GM19023 (cell line): ENCODE results near the gene MRPS25.
"Not testable (repeated sequence)": the region's sequence is repeated elsewhere in the genome, so short reads cannot be mapped to it uniquely, and the experiment has no call there.

Experiments
- ATAC-seq: cut with Tn5 transposase; IDR thresholded peaks from one replicate; pipeline ENCODE4 v1.9.1; 2021; ENCODE audit warnings: mild to moderate bottlenecking, moderate library complexity; ENCODE audit not compliant: unreplicated experiment

Gene MRPS25

GRCh38 chr3:15044326-15044725 lies 20.8 kb downstream of the MRPS25 start:
- no peak for ATAC-seq

GRCh38 chr3:15043408-15044171 lies 21.5 kb downstream of the MRPS25 start:
- ATAC-seq = no peak

DNA sequence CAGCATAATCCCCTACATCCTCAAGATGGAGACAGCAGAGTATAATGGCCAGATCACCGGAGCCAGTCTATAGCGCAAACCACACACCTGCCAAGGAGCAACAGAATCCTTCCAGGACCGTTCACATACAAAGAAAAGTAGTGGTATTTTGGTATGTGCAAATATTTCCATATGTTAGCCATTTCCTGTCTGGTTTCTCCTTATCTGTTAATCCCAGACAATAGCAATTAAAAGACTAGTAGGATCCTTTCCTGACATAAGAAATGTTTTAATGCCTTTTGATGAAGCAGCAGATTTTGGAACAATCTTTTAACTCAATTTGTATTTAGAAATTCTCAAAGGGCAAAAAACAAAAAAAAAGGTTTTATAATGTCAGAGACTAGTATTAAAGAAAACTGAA lies 22.2 kb downstream of the MRPS25 start:
- no peak for ATAC-seq

- no peak for ATAC-seq
Observed at GRCh38 chr3:15041950-15042349, 23.2 kb downstream of the MRPS25 start.

- no peak for ATAC-seq
Observed at GRCh38 chr3:15040844-15041243, 24.3 kb downstream of the MRPS25 start.

- no peak for ATAC-seq
Observed at GRCh38 chr3:15038306-15038705, 26.8 kb downstream of the MRPS25 start.

- no peak for ATAC-seq
Observed at GRCh38 chr3:15033103-15033502, 32.0 kb downstream of the MRPS25 start.

- ATAC-seq = no peak
Observed at GRCh38 chr3:15032650-15033049, 32.5 kb downstream of the MRPS25 start.

DNA sequence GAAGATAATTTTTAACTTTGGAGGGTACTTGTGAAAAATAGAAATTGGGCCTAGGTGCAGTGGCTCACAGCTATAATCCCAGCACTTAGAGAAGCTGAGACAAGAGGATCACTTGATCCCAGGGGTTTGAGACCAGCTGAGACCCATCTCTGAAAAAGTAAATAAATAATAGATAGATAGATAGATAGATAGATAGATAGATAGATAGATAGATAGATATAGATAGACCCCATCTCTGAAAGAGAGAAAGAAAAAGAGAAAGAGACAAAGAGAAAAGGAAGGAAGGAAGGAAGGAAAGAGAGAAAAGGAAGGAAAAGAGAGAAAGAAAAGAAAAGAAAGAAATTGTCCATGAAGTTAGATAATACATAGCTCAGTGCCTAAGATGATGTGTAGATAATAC lies 35.5 kb downstream of the MRPS25 start:
- no peak for ATAC-seq

GRCh38 chr3:15023719-15024118 lies 41.4 kb downstream of the MRPS25 start:
- no peak for ATAC-seq

DNA sequence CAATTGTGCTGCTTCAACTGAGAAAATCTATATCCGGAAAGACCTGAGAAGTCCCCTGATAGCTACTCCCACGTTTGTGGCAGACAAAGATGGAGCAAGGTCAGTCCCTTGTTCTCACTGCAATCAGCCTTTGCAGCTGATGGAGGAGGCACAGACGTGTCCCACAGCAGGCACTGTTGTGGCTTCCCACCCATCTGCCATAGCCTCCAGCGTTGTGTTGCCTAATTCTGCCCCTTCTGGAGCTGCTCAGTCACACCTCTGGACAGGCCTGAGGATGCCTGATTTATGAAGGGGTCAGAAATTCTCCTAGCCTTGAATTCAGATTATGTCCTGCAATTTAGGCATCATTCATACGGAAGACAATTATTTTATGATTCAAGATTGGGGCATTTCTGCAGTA lies 41.9 kb downstream of the MRPS25 start:
- no peak for ATAC-seq

GRCh38 chr3:15017191-15017590 lies 47.9 kb downstream of the MRPS25 start:
- no peak for ATAC-seq

GRCh38 chr3:15015456-15015855 lies 49.7 kb downstream of the MRPS25 start:
- no peak for ATAC-seq

DNA sequence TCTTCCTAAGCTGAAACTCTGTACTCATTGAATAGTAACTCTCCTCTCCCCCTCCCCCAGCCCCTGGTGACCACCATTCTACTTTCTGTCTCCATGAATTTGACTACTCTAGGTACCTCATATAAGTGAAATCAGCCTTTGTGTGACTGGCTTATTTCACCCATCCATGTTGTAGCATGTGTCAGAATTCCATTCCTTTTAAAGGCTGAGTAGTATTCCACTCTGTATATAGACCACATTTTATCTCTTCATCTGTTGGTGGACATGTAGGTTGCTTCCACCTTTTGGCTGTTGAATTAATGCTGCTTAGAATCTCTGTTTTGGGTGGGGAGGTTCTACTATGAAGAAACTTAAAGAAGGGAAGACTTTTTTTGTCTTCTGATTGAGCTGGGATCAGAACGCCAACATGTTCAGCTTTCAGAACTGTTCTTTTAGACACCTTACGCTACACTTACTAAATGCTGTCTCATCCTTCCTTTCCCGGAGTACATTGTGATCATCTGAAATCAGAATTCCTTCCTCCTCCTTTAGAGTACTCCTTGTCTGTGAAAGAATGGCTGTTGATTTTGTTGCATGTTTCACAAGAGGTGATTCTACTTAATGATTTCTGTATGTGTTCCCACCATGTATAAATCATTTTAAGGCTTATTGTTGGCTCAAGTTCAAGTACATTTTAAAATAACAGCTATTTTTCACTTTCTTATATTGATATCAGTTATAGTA lies 50.3 kb downstream of the MRPS25 start:
- ATAC-seq = no peak

- ATAC-seq = no peak
Observed at GRCh38 chr3:15011174-15011573, 53.9 kb downstream of the MRPS25 start.

- no peak for ATAC-seq
Observed at GRCh38 chr3:15010664-15011063, 54.5 kb downstream of the MRPS25 start.

GRCh38 chr3:15009167-15009566 lies 55.9 kb downstream of the MRPS25 start:
- no peak for ATAC-seq

DNA sequence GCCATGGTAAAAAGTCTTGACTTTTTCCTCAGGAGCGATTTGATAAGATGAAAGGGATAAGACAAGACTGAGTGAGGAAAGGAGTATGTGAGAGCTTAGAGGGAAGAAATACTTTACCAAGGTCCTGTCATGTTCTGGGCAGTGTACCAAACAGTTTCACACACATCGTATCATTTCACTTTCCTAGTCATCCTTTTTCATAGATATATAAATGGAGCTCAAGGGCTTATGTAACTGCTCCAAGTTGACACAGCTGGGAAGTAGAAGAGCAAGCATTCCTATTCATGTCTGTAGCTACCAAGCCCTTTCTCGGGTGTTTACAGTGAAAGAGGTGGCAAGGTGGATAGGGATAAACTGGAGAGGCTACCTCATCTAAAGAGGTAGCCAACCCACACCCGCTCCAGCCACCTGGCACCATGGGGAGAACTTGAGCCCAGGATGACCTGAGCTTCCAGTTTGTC lies 57.4 kb downstream of the MRPS25 start:
- no peak for ATAC-seq

GRCh38 chr3:14999182-14999581 lies 65.9 kb downstream of the MRPS25 start:
- not testable (repeated sequence) for ATAC-seq
